Activated naive CD8-positive, alpha-beta T cell (primary cell): Measurements from ENCODE around the gene MAPK8IP1.

ENCODE experiments used
- H3K27ac Mint-ChIP-seq: one replicate; pipeline ENCODE4 v1.8.0; 2021; ENCODE audit warnings: mixed read lengths
- H3K27me3 Mint-ChIP-seq: one replicate; pipeline ENCODE4 v1.8.0; 2021; ENCODE audit warnings: mixed read lengths
- H3K36me3 Mint-ChIP-seq: one replicate; pipeline ENCODE4 v1.8.0; 2021; ENCODE audit warnings: mixed read lengths
- H3K4me1 Mint-ChIP-seq: one replicate; pipeline ENCODE4 v1.8.0; 2021; ENCODE audit warnings: low read depth, mixed read lengths
- H3K4me3 Mint-ChIP-seq: one replicate; pipeline ENCODE4 v1.8.0; 2021; ENCODE audit warnings: mild to moderate bottlenecking, mixed read lengths
- H3K9me3 Mint-ChIP-seq: one replicate; pipeline ENCODE4 v1.8.0; 2021; ENCODE audit warnings: low read depth, mixed read lengths

Gene MAPK8IP1

GRCh38 chr11:45945397-45945999, 60.0 kb downstream of the MAPK8IP1 start:
- Mint-ChIP-seq H3K36me3 (peaks cover 15% of the 10 kb centered on the region), H3K4me1 (no peaks in the 10 kb centered on the region), H3K9me3 (no peaks in the 10 kb centered on the region), H3K4me3 (no peak overlapping the region), H3K27me3 (no peaks in the 10 kb centered on the region), H3K27ac (no peak overlapping the region)

DNA sequence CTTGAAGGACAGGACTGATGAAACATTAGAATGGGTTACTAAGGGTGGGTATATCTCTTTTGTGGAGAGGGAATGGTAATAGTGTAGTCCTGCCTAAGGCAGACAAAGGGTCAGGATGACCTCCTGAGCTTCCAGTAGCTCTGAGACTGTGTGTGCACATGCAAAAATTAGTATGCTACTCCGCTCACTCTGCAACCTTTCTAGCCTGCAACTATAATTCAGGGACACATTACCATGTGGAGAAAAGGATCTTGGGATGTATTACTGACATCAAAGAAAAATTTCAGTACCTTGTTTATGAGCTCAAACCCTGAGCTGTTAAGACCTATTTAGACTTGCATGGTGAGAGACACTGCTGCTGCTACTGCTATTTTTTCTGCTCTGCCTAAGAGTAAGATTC, 62.4 kb downstream of the MAPK8IP1 start:
- Mint-ChIP-seq H3K4me3 (no peak overlapping the region), H3K36me3 (peaks cover 13% of the 10 kb centered on the region), H3K4me1 (no peaks in the 10 kb centered on the region), H3K27ac (no peak overlapping the region), H3K27me3 (no peaks in the 10 kb centered on the region), H3K9me3 (no peaks in the 10 kb centered on the region)

DNA sequence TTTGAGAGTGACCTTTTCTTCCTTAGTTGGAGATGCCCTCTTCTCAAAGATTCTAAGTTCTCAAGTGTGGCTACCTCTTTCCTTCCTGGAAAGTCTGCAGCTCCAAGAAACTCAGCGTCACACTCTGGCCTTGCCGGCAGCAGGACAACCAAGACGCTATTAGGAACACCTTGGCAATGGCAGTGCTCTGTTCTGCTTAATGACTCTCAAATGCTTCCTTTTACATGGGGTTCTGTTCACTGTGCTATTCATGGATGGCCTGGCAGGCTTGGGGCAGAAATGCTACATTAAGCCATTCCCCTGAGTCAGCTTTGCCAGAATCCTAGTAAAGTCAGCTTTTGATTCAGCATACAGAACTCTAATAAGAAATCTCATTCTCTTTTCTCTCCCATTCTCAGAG, 62.9 kb downstream of the MAPK8IP1 start:
- Mint-ChIP-seq H3K27ac (no peak overlapping the region), H3K4me1 (no peaks in the 10 kb centered on the region), H3K27me3 (no peaks in the 10 kb centered on the region), H3K36me3 (peaks cover 13% of the 10 kb centered on the region), H3K9me3 (no peaks in the 10 kb centered on the region), H3K4me3 (no peak overlapping the region)

DNA sequence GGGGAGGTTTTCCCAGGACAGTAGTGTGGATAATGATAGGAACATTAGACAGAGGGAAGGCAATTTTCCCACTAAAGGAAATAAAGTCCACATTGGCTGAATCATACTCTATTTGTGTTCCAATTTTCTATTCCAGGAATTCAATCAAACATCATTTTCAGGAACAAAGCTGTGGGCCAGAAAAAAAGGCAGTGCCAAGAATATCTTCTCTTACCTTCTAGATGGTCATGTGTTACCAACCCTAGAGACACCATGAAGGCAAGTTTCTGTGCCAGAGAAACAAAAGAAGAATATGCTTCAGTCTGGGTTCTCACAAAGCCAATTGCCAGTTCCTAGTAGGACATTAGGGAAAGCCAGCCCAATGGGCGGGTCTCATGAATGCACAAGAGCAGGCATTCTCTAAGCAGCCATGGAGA, 64.5 kb downstream of the MAPK8IP1 start:
- Mint-ChIP-seq H3K27me3 (no peaks in the 10 kb centered on the region), H3K9me3 (no peaks in the 10 kb centered on the region), H3K27ac (no peak overlapping the region), H3K4me1 (no peaks in the 10 kb centered on the region), H3K4me3 (no peak overlapping the region), H3K36me3 (peaks cover 11% of the 10 kb centered on the region)
